Mucosa of rectum (tissue), 2 donors: Measurements from ENCODE around the gene KCNJ15.

Experiments used
- H3K27ac ChIP-seq, 2 donors: one replicate each; pipeline ENCODE4 v1.7.0; 2013; ENCODE audit warnings: inconsistent platforms in 2 of 2, low read depth in 2 of 2, low read length in 2 of 2
- H3K27me3 ChIP-seq, 2 donors: one replicate each; pipeline ENCODE4 v1.7.0; 2013; ENCODE audit warnings: low read length in 2 of 2; ENCODE audit not compliant: control insufficient read depth in 2 of 2, insufficient read depth in 2 of 2
- H3K36me3 ChIP-seq, 2 donors: one replicate each; pipeline ENCODE4 v1.7.0; 2013; ENCODE audit warnings: low read length in 2 of 2; ENCODE audit not compliant: control insufficient read depth in 2 of 2, insufficient read depth in 2 of 2
- H3K4me1 ChIP-seq, 2 donors: one replicate each; pipeline ENCODE4 v1.7.0; 2013; ENCODE audit warnings: low read length in 2 of 2, mild to moderate bottlenecking in 1 of 2; ENCODE audit not compliant: control insufficient read depth in 2 of 2, insufficient read depth in 2 of 2
- H3K4me3 ChIP-seq, 2 donors: one replicate each; pipeline ENCODE4 v1.7.0; 2013; ENCODE audit warnings: low read length in 2 of 2
- H3K9ac ChIP-seq, 2 donors: one replicate each; pipeline ENCODE4 v1.7.0; 2013; ENCODE audit warnings: low read length in 2 of 2, low read depth in 1 of 2, mild to moderate bottlenecking in 1 of 2
- H3K9me3 ChIP-seq, 2 donors: one replicate each; pipeline ENCODE4 v1.7.0; 2013; ENCODE audit warnings: low read length in 2 of 2; ENCODE audit not compliant: control insufficient read depth in 2 of 2
- donor health status: healthy.
- donor health status: Normal muscosa, but diverticular disease.

The KCNJ15 gene

DNA sequence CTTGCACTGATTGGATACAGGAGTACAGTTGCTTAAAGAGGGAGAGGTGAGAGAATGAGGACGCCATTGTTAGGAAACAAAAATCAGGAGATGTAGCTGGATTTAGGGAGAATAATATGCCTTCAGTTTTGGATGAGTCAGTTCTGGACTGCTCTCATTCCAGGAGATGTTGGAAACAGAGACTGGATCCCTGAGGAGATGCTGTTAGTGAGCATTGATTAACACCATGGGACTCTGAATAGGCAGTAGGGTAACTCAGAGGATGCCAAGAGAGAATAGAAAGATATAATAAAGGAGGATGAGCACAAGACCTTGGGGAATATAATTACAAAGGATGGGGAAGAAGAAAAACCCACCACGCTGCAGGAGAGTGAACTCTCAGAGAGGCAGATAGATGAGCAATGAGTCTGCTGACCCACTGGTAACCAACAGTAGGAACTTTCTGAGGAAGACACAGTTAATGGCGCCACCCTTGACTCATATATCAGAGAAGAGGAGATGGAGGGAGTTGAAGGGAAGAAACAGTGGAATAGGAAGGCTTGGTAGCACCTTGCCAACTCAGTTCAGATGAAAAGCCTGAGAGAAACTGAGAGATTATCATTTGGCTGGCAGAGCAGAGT is 10.5 kb downstream of the KCNJ15 start:
- Histone ChIP-seq H3K9ac (no peak overlapping the region), H3K36me3 (no peaks in the 10 kb centered on the region), H3K27ac (no peak overlapping the region), H3K4me1 (peaks cover 3 to 4% of the 10 kb centered on the region in 2 donors), H3K9me3 (no peaks in the 10 kb centered on the region), H3K27me3 (no peaks in the 10 kb centered on the region), H3K4me3 (no peak overlapping the region)

DNA sequence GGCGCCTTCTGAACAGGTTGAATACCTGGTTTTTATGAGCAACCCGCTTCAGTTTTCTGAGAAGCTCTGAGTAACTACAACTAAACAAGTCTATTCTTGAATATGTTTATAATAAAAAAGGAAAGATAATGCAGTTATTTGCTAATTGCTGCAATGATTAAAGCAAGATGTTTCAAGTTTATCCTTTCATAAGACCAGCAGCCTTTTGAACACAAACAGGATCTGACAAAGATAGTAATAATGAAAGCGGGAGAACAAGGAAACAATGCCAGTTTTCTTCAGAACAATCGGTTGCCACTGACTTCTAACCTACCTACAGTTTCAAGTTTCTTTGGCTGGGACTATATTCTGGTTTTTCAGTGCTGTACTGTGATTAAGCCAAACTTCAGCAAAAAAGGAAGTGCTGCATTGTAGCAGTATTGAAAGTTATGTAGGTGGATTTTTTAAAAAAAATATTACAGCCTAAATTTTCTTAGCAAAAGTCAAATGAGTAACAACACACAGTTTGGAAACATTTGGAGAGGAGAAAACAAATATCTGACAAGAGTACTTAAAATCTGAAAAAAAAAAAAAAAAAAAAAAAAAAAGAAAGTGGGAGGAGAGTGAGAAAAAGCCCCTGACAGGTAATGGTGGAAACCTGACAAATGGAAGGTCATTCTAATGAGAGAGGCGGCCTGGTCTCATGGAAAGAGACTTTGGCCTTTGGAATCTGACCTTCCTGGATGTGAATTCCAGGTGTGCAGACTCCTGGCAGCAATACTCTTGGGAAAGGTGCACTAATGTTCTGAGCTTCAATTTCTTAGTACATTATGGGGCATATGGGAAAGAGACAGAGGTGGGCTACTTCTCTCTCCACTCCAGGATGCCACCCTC is 11.4 kb downstream of the KCNJ15 start:
- Histone ChIP-seq H3K9ac (no peak overlapping the region), H3K36me3 (no peaks in the 10 kb centered on the region), H3K4me3 (no peak overlapping the region), H3K27me3 (no peaks in the 10 kb centered on the region), H3K27ac (no peak overlapping the region), H3K4me1 (peaks cover 3 to 4% of the 10 kb centered on the region in 2 donors), H3K9me3 (no peaks in the 10 kb centered on the region)

- H3K27ac ChIP-seq: no peak overlapping the region
- H3K4me3 ChIP-seq: no peak overlapping the region
- peaks cover 3 to 4% of the 10 kb centered on the region in 2 donors for H3K4me1 ChIP-seq
- H3K36me3 ChIP-seq: no peaks in the 10 kb centered on the region
- no peak overlapping the region for H3K9ac ChIP-seq
- no peaks in the 10 kb centered on the region for H3K27me3 ChIP-seq
- H3K9me3 ChIP-seq: no peaks in the 10 kb centered on the region
These were observed 12.2 kb downstream of the KCNJ15 start for GRCh38 chr21:38268864-38269575.

- Histone ChIP-seq H3K9me3 (no peaks in the 10 kb centered on the region), H3K4me1 (peaks cover 3 to 4% of the 10 kb centered on the region in 2 donors), H3K4me3 (no peak overlapping the region), H3K27ac (no peak overlapping the region), H3K9ac (no peak overlapping the region), H3K36me3 (no peaks in the 10 kb centered on the region), H3K27me3 (no peaks in the 10 kb centered on the region)
These were observed 12.8 kb downstream of the KCNJ15 start for GRCh38 chr21:38269576-38269936.

GRCh38 chr21:38272215-38272614 is 15.4 kb downstream of the KCNJ15 start:
- Histone ChIP-seq H3K4me3 (no peak overlapping the region), H3K27ac (no peak overlapping the region), H3K9ac (no peak overlapping the region), H3K4me1 (peaks cover 3 to 4% of the 10 kb centered on the region in 2 donors), H3K27me3 (no peaks in the 10 kb centered on the region), H3K9me3 (no peaks in the 10 kb centered on the region), H3K36me3 (no peaks in the 10 kb centered on the region)

DNA sequence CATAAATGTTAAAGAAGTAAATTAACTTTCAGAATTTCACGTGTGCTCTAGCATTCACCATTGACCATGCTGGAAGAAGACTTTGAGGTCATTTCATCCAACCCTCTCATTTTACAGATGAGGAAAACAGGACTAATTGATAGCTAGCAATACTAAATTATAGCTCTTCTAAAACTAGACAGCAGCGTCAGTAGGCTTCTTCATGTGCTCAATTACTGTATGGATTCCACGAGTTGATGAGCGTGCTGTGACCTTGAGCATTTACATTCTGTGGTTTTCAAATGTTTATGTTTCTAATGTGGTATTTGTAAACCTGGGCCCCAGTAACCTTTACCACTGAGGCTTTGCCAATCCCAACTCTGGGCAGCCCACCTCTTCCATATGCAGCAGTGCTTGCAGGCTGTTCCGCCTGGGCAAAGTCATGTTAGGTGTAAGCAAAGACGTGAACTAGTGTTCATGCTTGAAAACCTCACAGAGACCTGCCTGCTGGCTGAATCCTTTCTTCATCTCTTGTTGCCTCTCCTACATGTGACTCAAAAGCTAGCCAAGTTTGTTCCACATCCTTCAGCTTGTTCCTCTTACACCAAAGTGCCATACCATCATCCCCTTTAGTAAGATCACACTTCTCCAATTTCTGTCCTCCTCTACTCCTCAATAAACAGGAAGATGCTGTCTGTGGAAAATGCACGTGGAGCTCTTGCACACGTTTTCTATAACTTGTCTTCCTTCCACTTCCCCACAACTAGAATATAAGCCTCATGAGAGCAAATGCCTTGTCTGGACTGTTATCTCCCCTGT is 17.2 kb downstream of the KCNJ15 start:
- H3K36me3 ChIP-seq: no peaks in the 10 kb centered on the region
- no peak overlapping the region for H3K9ac ChIP-seq
- no peak overlapping the region for H3K27ac ChIP-seq
- H3K4me3 ChIP-seq: no peak overlapping the region
- no peaks in the 10 kb centered on the region for H3K9me3 ChIP-seq
- H3K4me1 ChIP-seq: peaks cover 0 to 4% of the 10 kb centered on the region in 2 donors
- H3K27me3 ChIP-seq: no peaks in the 10 kb centered on the region

DNA sequence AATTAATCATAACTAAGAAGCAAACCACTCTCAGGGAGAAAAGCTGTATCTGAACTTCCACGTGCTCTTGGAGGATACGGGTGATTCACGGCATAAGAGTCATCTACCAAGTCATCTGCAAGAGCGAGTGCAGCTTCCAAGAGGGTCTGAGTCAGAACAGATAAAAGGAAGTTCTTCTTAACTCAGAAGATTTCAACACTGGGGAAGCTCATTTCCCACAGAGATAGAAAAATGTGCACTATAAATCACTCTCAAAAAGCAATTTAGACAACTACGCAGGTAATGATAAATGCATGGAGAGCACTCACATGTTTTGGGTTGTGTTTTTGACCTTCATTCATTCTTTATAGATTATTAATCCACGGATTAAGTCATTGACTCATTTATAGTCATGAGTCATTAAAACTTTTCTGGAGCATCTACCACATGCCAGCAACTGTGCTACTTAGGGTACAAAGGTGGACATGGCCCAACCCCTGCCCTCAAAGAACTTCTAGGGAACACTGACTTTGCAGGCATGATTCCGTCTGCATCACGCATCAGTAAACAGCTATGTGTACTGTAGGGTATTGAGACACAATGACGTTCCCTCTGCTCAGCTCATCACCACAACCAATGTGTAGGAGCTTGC is 20.8 kb downstream of the KCNJ15 start:
- Histone ChIP-seq H3K36me3 (no peaks in the 10 kb centered on the region), H3K4me3 (no peak overlapping the region), H3K27me3 (no peaks in the 10 kb centered on the region)

GRCh38 chr21:38280454-38280853 is 23.7 kb downstream of the KCNJ15 start:
- H3K27ac ChIP-seq: no peak overlapping the region
- H3K36me3 ChIP-seq: no peaks in the 10 kb centered on the region
- peaks cover 0 to 4% of the 10 kb centered on the region in 2 donors for H3K4me1 ChIP-seq
- H3K9me3 ChIP-seq: peaks cover 0 to 1% of the 10 kb centered on the region in 2 donors
- no peak overlapping the region for H3K4me3 ChIP-seq
- no peaks in the 10 kb centered on the region for H3K27me3 ChIP-seq
- no peak overlapping the region for H3K9ac ChIP-seq

More for the DNA sequence above, 20.8 kb downstream of the KCNJ15 start:
- H3K4me1 ChIP-seq: peaks cover 0 to 4% of the 10 kb centered on the region in 2 donors
- no peaks in the 10 kb centered on the region for H3K9me3 ChIP-seq
- no peak overlapping the region for H3K9ac ChIP-seq
- H3K27ac ChIP-seq: no peak overlapping the region

DNA sequence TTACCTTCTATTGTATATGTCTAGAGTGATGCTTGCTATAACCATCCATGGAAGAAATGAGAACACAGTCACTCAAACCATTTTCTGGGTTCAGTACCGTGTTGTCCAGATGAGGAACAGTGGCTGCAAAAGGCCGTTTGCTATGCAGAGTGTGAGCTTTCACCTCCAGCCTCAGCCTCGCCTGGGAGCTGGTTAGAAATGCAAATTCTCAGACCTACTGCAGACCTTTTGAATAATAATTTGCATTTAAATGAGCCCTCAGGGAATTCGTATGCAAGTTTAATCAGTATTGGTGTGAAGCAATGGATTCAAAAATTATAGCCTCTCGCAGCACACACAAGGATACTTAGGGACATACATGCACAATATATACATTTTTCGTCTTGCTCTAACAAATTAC is 24.1 kb downstream of the KCNJ15 start:
- no peak overlapping the region for H3K9ac ChIP-seq
- no peak overlapping the region for H3K4me3 ChIP-seq
- H3K9me3 ChIP-seq: peaks cover 0 to 1% of the 10 kb centered on the region in 2 donors
- H3K27ac ChIP-seq: no peak overlapping the region
- no peaks in the 10 kb centered on the region for H3K27me3 ChIP-seq
- H3K4me1 ChIP-seq: peaks cover 0 to 4% of the 10 kb centered on the region in 2 donors
- no peaks in the 10 kb centered on the region for H3K36me3 ChIP-seq
